ENCODE data around the gene PSMD14.

PSMD14 gene

GRCh38 chr2:161386228-161386824 lies 78.1 kb downstream of the PSMD14 start:
- DNase-seq (ENCODE audit: low read depth) = no peak

DNA sequence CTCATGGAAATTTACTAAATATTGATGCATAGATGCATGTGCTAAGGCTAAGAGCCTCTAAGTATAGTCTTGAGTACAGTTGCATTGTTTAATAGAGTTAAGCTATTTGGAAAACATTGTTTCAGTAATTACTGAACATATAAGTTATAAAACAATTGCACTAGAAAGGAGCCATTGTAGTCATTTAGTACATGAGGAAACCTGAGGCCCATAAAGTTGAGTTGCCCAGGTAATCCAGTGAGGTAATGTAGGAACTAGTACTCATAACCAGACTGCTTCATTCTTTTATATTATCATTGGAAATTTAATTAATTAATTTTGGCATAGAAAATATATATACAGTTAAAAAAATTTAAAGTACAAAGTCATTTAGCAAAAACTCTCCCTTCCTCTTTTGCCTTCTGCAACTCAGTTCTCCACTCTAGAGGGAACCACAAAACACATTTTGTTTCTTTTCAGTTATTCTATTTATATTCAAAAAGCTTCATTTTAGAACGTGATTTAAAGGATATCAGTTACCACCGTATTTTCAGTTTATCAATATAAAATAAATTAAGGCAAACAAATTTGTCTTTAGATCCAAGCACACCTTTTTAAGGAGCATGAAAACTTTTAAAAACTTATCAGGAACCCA lies 80.0 kb downstream of the PSMD14 start:
- no peak for DNase-seq (ENCODE audit: low read depth)

GRCh38 chr2:161391737-161392506 lies 83.7 kb downstream of the PSMD14 start:
- DNase-seq (ENCODE audit: low read depth) = no peak

GRCh38 chr2:161400076-161400475 lies 91.9 kb downstream of the PSMD14 start:
- no peak for DNase-seq (ENCODE audit: low read depth)

- DNase-seq (ENCODE audit: low read depth) = no peak
Observed at GRCh38 chr2:161402297-161402696, 94.1 kb downstream of the PSMD14 start.

GRCh38 chr2:161406316-161406715 lies 98.1 kb downstream of the PSMD14 start:
- DNase-seq (ENCODE audit: low read depth) = no peak

- no peak for DNase-seq (ENCODE audit: low read depth)
Observed at GRCh38 chr2:161407597-161407996, 99.4 kb downstream of the PSMD14 start.

DNA sequence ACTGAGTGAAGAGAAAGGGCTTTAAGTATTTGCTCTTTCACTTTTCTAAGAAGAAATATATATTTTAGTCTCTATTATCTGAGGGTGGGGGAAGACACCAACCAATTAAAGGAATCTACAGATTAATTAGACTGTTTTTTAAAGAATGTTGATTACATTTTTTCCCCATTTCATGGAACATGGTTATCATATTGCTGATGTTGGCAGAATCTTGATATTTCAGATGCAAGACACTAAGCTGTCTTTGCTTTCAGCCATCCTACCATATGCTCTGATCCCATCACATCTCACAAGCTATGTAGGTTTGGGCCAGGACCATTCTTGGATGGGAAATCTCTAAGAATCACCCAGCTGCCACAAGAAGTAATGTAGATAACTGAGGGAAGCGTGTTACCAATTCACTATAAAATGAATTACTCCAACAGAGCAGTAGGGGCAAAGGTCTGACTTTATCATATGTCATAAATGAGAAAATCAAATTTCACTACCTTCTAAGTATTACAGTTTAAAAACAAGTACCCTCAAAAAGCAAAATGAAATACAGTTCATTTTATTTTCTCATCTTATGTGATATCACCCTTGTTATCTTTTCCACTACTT lies 101.2 kb downstream of the PSMD14 start:
- DNase-seq (ENCODE audit: low read depth) = no peak

DNA sequence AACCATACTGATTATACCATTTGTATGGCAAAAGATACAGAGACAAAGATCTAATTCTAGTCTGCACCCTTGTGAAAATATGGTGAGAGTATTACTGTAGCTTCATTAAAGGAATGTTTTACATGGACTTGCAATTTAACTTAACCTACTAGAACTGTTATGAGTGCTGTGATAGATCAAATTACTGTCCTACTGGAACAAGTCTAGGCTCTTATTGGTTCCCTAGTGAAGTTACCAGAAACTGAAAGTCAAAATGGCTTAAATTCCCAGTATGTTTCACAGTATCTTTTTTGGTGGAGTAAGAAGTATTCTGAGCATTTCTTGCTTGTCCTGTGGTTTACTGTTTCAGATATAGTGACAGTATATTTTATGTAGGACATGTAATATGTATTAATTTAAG lies 104.1 kb downstream of the PSMD14 start:
- no peak for DNase-seq (ENCODE audit: low read depth)

GRCh38 chr2:161414042-161415033 lies 106.1 kb downstream of the PSMD14 start:
- no peak for DNase-seq (ENCODE audit: low read depth)

GRCh38 chr2:161415034-161415986 lies 107.1 kb downstream of the PSMD14 start:
- no peak for DNase-seq (ENCODE audit: low read depth)

GRCh38 chr2:161415987-161416707 lies 107.9 kb downstream of the PSMD14 start, which contains the start of gene TBR1:
Gene TBR1 (plus strand): TSS chr2:161416297. CDS start chr2:161416411, 114 bp downstream.
- DNase-seq (ENCODE audit: low read depth) = no peak

GRCh38 chr2:161416708-161417437 lies 108.6 kb downstream of the PSMD14 start:
- DNase-seq (ENCODE audit: low read depth) = no peak

- DNase-seq (ENCODE audit: low read depth) = no peak
Observed at GRCh38 chr2:161417438-161418274, 109.4 kb downstream of the PSMD14 start.

GRCh38 chr2:161418275-161418714 lies 110.1 kb downstream of the PSMD14 start:
- no peak for DNase-seq (ENCODE audit: low read depth)

DNA sequence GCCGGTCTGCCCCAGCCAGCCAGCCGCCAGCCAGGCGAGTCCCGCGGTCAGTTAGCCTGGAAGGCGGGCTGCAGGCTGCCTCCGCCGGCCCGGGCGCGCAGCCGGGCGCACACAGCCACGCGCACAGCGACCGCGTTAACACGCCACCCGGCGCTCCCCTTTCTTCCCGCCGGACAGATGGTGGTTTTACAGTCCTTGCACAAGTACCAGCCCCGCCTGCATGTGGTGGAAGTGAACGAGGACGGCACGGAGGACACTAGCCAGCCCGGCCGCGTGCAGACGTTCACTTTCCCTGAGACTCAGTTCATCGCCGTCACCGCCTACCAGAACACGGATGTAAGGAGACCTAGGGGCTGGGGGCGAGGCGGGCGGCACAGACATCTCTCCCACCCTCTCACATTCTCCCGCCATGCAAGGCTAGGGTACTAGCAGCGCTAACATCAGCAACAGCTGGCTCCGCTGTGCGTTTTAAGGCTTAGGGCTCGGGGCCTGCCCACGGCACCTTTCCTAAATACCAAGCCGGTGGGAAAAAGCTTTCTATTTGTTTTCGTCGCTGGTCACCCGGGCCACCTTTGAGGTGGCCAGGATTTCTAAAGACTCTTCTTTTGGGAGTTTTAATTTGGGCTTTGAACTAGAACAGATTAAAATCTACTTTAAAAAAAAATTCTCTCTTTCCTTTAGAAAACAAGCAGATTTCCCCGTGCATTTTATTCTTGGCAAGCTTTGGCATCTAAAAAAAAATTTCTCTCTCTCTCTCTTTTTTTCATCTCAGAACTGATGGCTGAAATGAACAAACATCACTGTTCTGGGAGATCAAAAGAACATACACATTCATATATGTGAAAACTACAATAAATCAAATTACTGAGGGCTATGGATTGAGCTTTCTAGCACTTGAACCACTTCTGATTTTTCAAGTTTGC lies 110.8 kb downstream of the PSMD14 start:
- no peak for DNase-seq (ENCODE audit: low read depth)

DNA sequence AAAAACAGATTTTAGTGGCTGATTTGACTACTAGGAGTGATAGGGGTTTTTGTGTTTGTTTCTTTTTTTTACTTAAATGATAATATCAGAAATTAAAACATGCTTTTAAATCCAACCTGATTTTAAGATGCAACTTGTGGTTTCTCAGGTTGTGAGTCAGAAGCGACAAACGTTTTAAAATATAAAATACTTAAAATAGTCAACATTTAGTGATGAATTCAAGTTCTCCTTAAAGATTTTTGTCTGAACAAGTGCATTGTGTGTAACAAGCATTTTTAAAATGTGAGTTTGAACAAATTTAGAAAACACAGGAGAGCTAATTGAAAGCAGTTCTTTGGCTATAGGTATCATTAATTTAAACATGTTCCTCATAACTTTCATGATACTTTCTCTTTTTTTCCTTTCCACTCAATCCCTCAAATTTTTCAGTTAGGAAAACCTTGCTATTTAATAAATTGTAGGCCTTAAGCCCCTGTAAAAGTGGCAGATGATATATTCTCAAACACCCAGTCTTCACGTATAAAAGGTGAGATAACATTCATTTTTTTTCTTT lies 111.5 kb downstream of the PSMD14 start:
- no peak for DNase-seq (ENCODE audit: low read depth)
